ENCODE data around the gene SORBS1.

Gene SORBS1

DNA sequence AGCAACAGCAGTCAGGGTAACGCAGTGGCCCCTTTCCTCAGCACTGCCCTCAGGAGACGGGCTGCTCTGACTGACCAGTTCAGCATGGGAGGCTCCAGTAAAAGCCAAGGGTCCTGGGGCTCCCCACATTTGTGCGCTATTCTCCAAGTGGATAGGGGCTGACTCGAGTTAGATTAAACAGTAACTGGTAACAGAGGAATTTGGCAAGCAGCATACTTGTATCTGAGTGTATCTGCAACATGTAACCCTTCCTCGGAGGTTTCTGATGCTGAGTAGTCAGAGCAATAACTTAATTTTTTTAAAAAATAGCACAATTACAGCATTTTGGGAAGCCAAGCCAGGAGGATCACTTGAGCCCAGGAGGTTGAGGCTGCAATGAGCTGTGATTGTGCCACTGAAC lies 22.8 kb downstream of the SORBS1 start:
- no peak for DNase-seq

DNA sequence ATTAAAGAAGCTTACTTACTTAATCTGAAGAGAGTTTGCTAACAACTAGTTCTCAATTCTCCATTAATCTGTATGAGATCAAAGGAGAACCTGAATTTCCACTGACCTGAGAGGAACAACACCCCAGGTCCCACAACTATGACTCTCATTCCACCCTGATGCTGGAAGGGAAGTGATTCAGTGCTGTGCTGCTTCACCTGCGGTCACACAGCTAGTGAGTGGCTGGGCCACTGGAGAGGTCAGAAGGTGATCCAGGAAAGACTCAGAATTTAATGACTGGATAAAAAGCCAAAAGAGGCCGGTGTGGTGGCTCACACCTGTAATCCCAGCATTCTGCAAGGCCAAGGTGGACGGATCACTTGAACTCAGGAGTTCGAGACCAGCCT lies 23.6 kb downstream of the SORBS1 start:
- no peak for DNase-seq

DNA sequence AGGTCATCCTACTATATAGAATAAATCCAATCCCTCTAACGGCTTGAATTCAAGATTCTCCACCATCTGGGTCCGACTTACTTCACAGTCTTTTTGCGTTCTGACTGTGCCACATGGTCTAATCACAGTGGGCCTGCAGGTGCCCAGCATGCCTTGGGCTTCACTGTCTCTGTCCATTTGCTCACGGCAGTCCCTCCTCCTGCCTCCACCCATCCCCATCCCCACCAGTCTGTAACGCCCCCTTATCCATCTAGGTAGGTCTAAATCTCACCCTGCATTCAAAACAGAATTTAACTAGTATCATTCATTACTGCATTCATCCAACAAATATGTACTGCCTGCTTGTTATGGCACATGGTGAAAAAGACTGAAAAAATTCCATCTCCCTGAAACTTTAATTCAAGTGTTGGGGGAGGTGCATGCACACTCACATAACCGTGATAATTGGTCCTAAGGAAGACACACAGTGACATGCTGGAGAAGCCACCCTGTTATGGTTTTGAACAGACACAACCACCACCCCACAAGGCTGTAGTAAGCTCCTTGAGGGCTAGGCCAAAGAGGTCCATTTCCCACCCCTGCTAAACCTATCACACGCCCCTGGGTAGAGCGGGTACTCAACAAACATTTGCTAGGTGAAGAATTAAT lies 24.2 kb downstream of the SORBS1 start:
- DNase-seq, result no peak

- no peak for DNase-seq
Measured at GRCh38 chr10:95536017-95536416, 25.2 kb downstream of the SORBS1 start.

GRCh38 chr10:95535526-95535925 lies 25.6 kb downstream of the SORBS1 start:
- no peak for DNase-seq

- DNase-seq, result no peak
Measured at GRCh38 chr10:95533590-95533989, 27.6 kb downstream of the SORBS1 start.

GRCh38 chr10:95532536-95532935 lies 28.6 kb downstream of the SORBS1 start:
- DNase-seq, result no peak

- peak; percentile 71 to 72 for DNase-seq
Measured at GRCh38 chr10:95531994-95532399, 29.2 kb downstream of the SORBS1 start.

- DNase-seq, result no peak
Measured at GRCh38 chr10:95531058-95531809, 29.9 kb downstream of the SORBS1 start.

DNA sequence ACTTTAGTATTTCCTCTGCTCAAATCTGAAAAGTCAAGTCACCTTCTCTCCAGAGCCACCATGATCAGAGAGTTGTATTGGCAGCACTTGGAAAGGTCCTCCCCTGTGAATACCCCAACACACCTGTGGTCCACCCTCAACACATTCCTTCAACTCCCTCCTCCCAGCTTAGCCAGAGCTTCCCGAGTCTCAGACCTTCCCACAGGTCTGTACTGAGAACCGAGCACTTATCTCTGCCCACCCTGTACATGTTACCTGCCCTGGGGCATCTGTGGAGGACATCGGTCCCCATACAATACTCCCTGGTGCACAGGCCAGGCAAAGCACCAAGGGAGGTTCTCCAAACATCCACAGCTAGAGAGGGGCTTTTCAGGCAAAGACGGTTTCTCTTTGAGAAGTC lies 30.6 kb downstream of the SORBS1 start:
- DNase-seq, result no peak

DNA sequence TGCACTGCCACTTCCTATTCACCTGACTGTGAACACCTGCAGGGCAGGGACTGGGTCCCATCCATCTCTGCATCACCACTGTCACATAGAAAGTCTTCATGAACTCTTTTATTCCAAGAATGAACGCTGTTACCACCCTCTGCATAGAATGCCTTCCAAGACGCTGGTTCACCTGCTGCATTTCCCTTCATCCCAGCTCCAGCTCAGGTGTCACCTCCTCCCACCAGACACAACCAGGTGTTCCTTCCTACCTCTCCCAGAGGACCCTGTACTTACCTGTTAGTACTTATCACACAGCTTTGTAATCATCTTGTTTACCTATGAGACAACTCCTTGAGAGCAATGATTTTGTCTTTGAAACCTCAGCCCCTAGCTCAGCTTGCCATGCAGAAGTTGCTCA lies 31.1 kb downstream of the SORBS1 start:
- DNase-seq, result no peak

- DNase-seq, result no peak
Measured at GRCh38 chr10:95526044-95526443, 35.1 kb downstream of the SORBS1 start.

- DNase-seq, result no peak
Measured at GRCh38 chr10:95525033-95525418, 36.1 kb downstream of the SORBS1 start.

DNA sequence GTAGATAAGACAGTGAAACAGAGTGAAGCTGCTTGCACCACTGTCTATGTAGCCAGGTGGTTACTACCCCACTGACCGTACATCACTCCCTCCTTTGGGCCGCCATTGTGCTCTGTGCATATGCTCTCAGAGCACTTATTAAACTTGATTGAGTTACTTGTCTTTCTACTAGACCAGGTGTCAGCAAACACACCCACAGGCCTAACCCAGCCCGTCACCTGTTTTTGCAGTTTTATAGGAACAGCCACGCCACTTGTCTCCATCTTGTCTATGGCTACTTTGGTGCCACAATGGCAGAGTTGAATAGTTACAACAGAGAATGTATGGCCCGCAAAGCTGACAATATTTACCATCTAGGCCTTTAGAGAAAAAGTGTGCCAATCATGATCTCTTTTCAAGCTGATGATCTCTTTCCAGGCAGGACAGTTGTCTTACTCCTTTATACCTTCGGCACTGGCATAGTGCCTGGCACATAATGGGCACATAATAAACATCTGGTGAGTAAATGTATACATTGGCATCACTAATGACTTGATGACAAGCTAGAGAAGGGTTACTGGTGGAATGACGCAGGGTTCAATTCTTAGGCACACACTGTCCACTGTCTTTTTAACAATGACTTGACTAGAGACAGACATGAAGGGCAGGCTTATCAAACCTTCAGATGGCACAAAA lies 36.7 kb downstream of the SORBS1 start:
- no peak for DNase-seq

GRCh38 chr10:95522117-95522516 lies 39.1 kb downstream of the SORBS1 start:
- no peak for DNase-seq

GRCh38 chr10:95520617-95521016 lies 40.6 kb downstream of the SORBS1 start:
- no peak for DNase-seq

GRCh38 chr10:95518455-95519452 lies 42.4 kb downstream of the SORBS1 start:
- no peak for DNase-seq

GRCh38 chr10:95517536-95518454 lies 43.4 kb downstream of the SORBS1 start:
- no peak for DNase-seq

GRCh38 chr10:95516774-95517373 lies 44.3 kb downstream of the SORBS1 start:
- DNase-seq, result no peak

- no peak for DNase-seq
Measured at GRCh38 chr10:95513941-95514392, 47.2 kb downstream of the SORBS1 start.

- DNase-seq, result no peak
Measured at GRCh38 chr10:95513008-95513589, 48.1 kb downstream of the SORBS1 start.
